Measurements from ENCODE around the gene EXOC6. TPM values are rescaled to one million over a fixed set of nuclear protein-coding genes. Genes with fewer than 3 reads are reported as not detected.
A peak's percentile ranks its signal among the peaks of the same experiment; 100 is the strongest.

The EXOC6 gene
- total RNA-seq = 1 to 10 TPM; 9.4 to 9.9 TPM

- no peaks in the 10 kb centered on the region for H3K36me3 Mint-ChIP-seq (ENCODE audit: low read depth)
- no peaks in the 10 kb centered on the region for H3K9me3 Mint-ChIP-seq
- ChIA-PET POLR2A (interaction anchor here (0.7 to 2.9 kb wide), 18 partner anchors 9 to 654 kb away, joined by 3 to 17 read pairs (median 4); partner anchors contain the start of genes CEP55, CPEB3, HHEX and IDE), CTCF (interaction anchor here (0.7 to 7.7 kb wide), 7 partner anchors 8 to 531 kb away, joined by 3 to 99 read pairs (median 4); no protein-coding TSS in a partner anchor)
- H3K4me1 Mint-ChIP-seq = peaks cover 35% of the 10 kb centered on the region
- H3K4me3 Mint-ChIP-seq = peak within 1 kb of the TSS; percentile 80
- no peaks in the 10 kb centered on the region for H3K27me3 Mint-ChIP-seq
- DNase-seq = peak; percentile 87
- H3K27ac Mint-ChIP-seq = peak within 1 kb of the TSS; percentile 75
Observed at GRCh38 chr10:92848441-92849233, at the start of gene EXOC6. EXOC6 (plus strand) TSS chr10:92848520; CDS start chr10:92848534, 14 bp downstream.

GRCh38 chr10:92799568-92799967 lies 48.8 kb upstream of the EXOC6 start:
- no peaks in the 10 kb centered on the region for H3K9me3 Mint-ChIP-seq
- H3K4me3 Mint-ChIP-seq = no peak overlapping the region
- H3K27ac Mint-ChIP-seq = no peak overlapping the region
- H3K36me3 Mint-ChIP-seq (ENCODE audit: low read depth) = no peaks in the 10 kb centered on the region
- ChIA-PET CTCF (no interaction called here), POLR2A (no interaction called here)
- peaks cover 18% of the 10 kb centered on the region for H3K27me3 Mint-ChIP-seq
- no peak for DNase-seq
- no peaks in the 10 kb centered on the region for H3K4me1 Mint-ChIP-seq

- POLR2A ChIA-PET = no interaction called here
- Mint-ChIP-seq H3K4me3 (no peak overlapping the region), H3K27ac (no peak overlapping the region)
Observed at GRCh38 chr10:92800134-92800733, 48.1 kb upstream of the EXOC6 start.

GRCh38 chr10:92801978-92802872 lies 46.1 kb upstream of the EXOC6 start:
- Mint-ChIP-seq H3K4me1 (no peaks in the 10 kb centered on the region), H3K36me3 (ENCODE audit: low read depth) (no peaks in the 10 kb centered on the region), H3K27ac (no peak overlapping the region), H3K27me3 (peaks cover 13% of the 10 kb centered on the region), H3K4me3 (no peak overlapping the region), H3K9me3 (no peaks in the 10 kb centered on the region)
- ChIA-PET CTCF (interaction anchor here (0.6 kb wide), 1 partner anchor 245 kb away, joined by 5 read pairs; no protein-coding TSS in a partner anchor), POLR2A (interaction anchor here (1.1 kb wide), 1 partner anchor 30 kb away, joined by 3 read pairs; no protein-coding TSS in a partner anchor)
- no peak for DNase-seq

More at GRCh38 chr10:92800134-92800733, 48.1 kb upstream of the EXOC6 start:
- no peaks in the 10 kb centered on the region for H3K4me1 Mint-ChIP-seq
- no peak for DNase-seq
- H3K9me3 Mint-ChIP-seq = no peaks in the 10 kb centered on the region
- no peaks in the 10 kb centered on the region for H3K36me3 Mint-ChIP-seq (ENCODE audit: low read depth)
- CTCF ChIA-PET = no interaction called here
- H3K27me3 Mint-ChIP-seq = peaks cover 16% of the 10 kb centered on the region

GRCh38 chr10:92809840-92810239 lies 38.5 kb upstream of the EXOC6 start:
- Mint-ChIP-seq H3K27ac (no peak overlapping the region), H3K4me3 (no peak overlapping the region), H3K9me3 (no peaks in the 10 kb centered on the region), H3K27me3 (peaks cover 39% of the 10 kb centered on the region), H3K36me3 (ENCODE audit: low read depth) (no peaks in the 10 kb centered on the region), H3K4me1 (no peaks in the 10 kb centered on the region)
- no peak for DNase-seq
- POLR2A ChIA-PET = no interaction called here
- CTCF ChIA-PET = interaction anchor here (0.9 kb wide), 1 partner anchor 27 kb away, joined by 3 read pairs; no protein-coding TSS in a partner anchor

GRCh38 chr10:92810934-92811532 lies 37.3 kb upstream of the EXOC6 start:
- H3K36me3 Mint-ChIP-seq (ENCODE audit: low read depth) = no peaks in the 10 kb centered on the region
- no peaks in the 10 kb centered on the region for H3K4me1 Mint-ChIP-seq
- no peaks in the 10 kb centered on the region for H3K9me3 Mint-ChIP-seq
- ChIA-PET POLR2A (no interaction called here), CTCF (no interaction called here)
- no peak overlapping the region for H3K4me3 Mint-ChIP-seq
- no peak for DNase-seq
- peaks cover 40% of the 10 kb centered on the region for H3K27me3 Mint-ChIP-seq
- H3K27ac Mint-ChIP-seq = no peak overlapping the region

- POLR2A ChIA-PET = no interaction called here
Observed at GRCh38 chr10:92811986-92812385, 36.3 kb upstream of the EXOC6 start.

GRCh38 chr10:92813979-92814378 lies 34.3 kb upstream of the EXOC6 start:
- ChIA-PET CTCF (interaction anchor here (0.6 kb wide), 1 partner anchor 74 kb away, joined by 3 read pairs; no protein-coding TSS in a partner anchor), POLR2A (no interaction called here)

More at GRCh38 chr10:92811986-92812385, 36.3 kb upstream of the EXOC6 start:
- no peaks in the 10 kb centered on the region for H3K36me3 Mint-ChIP-seq (ENCODE audit: low read depth)
- no peak for DNase-seq
- H3K9me3 Mint-ChIP-seq = no peaks in the 10 kb centered on the region
- H3K27ac Mint-ChIP-seq = no peak overlapping the region
- H3K4me3 Mint-ChIP-seq = no peak overlapping the region
- CTCF ChIA-PET = no interaction called here
- H3K4me1 Mint-ChIP-seq = no peaks in the 10 kb centered on the region
- H3K27me3 Mint-ChIP-seq = peaks cover 38% of the 10 kb centered on the region

GRCh38 chr10:92814790-92815189 lies 33.5 kb upstream of the EXOC6 start:
- CTCF ChIA-PET = no interaction called here
- Mint-ChIP-seq H3K9me3 (no peaks in the 10 kb centered on the region), H3K4me3 (no peak overlapping the region), H3K27me3 (peaks cover 29% of the 10 kb centered on the region), H3K36me3 (ENCODE audit: low read depth) (no peaks in the 10 kb centered on the region), H3K4me1 (no peaks in the 10 kb centered on the region), H3K27ac (no peak overlapping the region)
- POLR2A ChIA-PET = no interaction called here
- DNase-seq = no peak

More at GRCh38 chr10:92813979-92814378, 34.3 kb upstream of the EXOC6 start:
- DNase-seq = no peak
- no peak overlapping the region for H3K4me3 Mint-ChIP-seq
- H3K27me3 Mint-ChIP-seq = peaks cover 32% of the 10 kb centered on the region
- no peaks in the 10 kb centered on the region for H3K4me1 Mint-ChIP-seq
- no peaks in the 10 kb centered on the region for H3K36me3 Mint-ChIP-seq (ENCODE audit: low read depth)
- H3K27ac Mint-ChIP-seq = no peak overlapping the region
- H3K9me3 Mint-ChIP-seq = no peaks in the 10 kb centered on the region

GRCh38 chr10:92816091-92816531 lies 32.2 kb upstream of the EXOC6 start:
- POLR2A ChIA-PET = no interaction called here
- DNase-seq = no peak
- Mint-ChIP-seq H3K27ac (no peak overlapping the region), H3K9me3 (no peaks in the 10 kb centered on the region), H3K36me3 (ENCODE audit: low read depth) (no peaks in the 10 kb centered on the region), H3K4me1 (no peaks in the 10 kb centered on the region), H3K4me3 (no peak overlapping the region), H3K27me3 (peaks cover 21% of the 10 kb centered on the region)
- CTCF ChIA-PET = no interaction called here

GRCh38 chr10:92822060-92822634 lies 26.2 kb upstream of the EXOC6 start:
- ChIA-PET CTCF (interaction anchor here (0.5 to 1.3 kb wide), 4 partner anchors 20 to 155 kb away, joined by 3 to 5 read pairs (median 4); no protein-coding TSS in a partner anchor), POLR2A (interaction anchor here (0.9 to 1.6 kb wide), 2 partner anchors 27 to 28 kb away, joined by 3 to 5 read pairs; partner anchors contain the start of gene EXOC6)
- H3K9me3 Mint-ChIP-seq = no peaks in the 10 kb centered on the region
- H3K4me3 Mint-ChIP-seq = no peak overlapping the region
- H3K27ac Mint-ChIP-seq = no peak overlapping the region
- no peaks in the 10 kb centered on the region for H3K36me3 Mint-ChIP-seq (ENCODE audit: low read depth)
- peaks cover 3% of the 10 kb centered on the region for H3K27me3 Mint-ChIP-seq
- no peak for DNase-seq
- peaks cover 9% of the 10 kb centered on the region for H3K4me1 Mint-ChIP-seq

GRCh38 chr10:92822964-92823363 lies 25.4 kb upstream of the EXOC6 start:
- Mint-ChIP-seq H3K4me3 (no peak overlapping the region), H3K4me1 (peaks cover 9% of the 10 kb centered on the region), H3K36me3 (ENCODE audit: low read depth) (no peaks in the 10 kb centered on the region), H3K27me3 (peaks cover 2% of the 10 kb centered on the region), H3K9me3 (no peaks in the 10 kb centered on the region), H3K27ac (no peak overlapping the region)
- CTCF ChIA-PET = interaction anchor here (0.9 kb wide), 1 partner anchor 430 kb away, joined by 3 read pairs; no protein-coding TSS in a partner anchor
- POLR2A ChIA-PET = interaction anchor here (0.9 kb wide), 1 partner anchor 27 kb away, joined by 3 read pairs; no protein-coding TSS in a partner anchor
- no peak for DNase-seq

Measured in activated CD4-positive, alpha-beta memory T cell treated with anti-CD3 and anti-CD28 coated beads, Interleukin-2, amount 10 ng/mL, durations not matched to agents 7 days and 5 days (primary cell).